Mucosa of rectum (tissue), 2 donors: ENCODE measurements around the gene AKR7A2.
"Not testable (repeated sequence)": the region's sequence is repeated elsewhere in the genome, so short reads cannot be mapped to it uniquely, and the experiment has no call there.

Experiments
- H3K27ac ChIP-seq, 2 donors: one replicate each; pipeline ENCODE4 v1.7.0; 2013; ENCODE audit warnings: inconsistent platforms in 2 of 2, low read depth in 2 of 2, low read length in 2 of 2
- H3K27me3 ChIP-seq, 2 donors: one replicate each; pipeline ENCODE4 v1.7.0; 2013; ENCODE audit warnings: low read length in 2 of 2; ENCODE audit not compliant: control insufficient read depth in 2 of 2, insufficient read depth in 2 of 2
- H3K36me3 ChIP-seq, 2 donors: one replicate each; pipeline ENCODE4 v1.7.0; 2013; ENCODE audit warnings: low read length in 2 of 2; ENCODE audit not compliant: control insufficient read depth in 2 of 2, insufficient read depth in 2 of 2
- H3K4me1 ChIP-seq, 2 donors: one replicate each; pipeline ENCODE4 v1.7.0; 2013; ENCODE audit warnings: low read length in 2 of 2, mild to moderate bottlenecking in 1 of 2; ENCODE audit not compliant: control insufficient read depth in 2 of 2, insufficient read depth in 2 of 2
- H3K4me3 ChIP-seq, 2 donors: one replicate each; pipeline ENCODE4 v1.7.0; 2013; ENCODE audit warnings: low read length in 2 of 2
- H3K9ac ChIP-seq, 2 donors: one replicate each; pipeline ENCODE4 v1.7.0; 2013; ENCODE audit warnings: low read length in 2 of 2, low read depth in 1 of 2, mild to moderate bottlenecking in 1 of 2
- H3K9me3 ChIP-seq, 2 donors: one replicate each; pipeline ENCODE4 v1.7.0; 2013; ENCODE audit warnings: low read length in 2 of 2; ENCODE audit not compliant: control insufficient read depth in 2 of 2
- donor health status: healthy.
- donor health status: Normal muscosa, but diverticular disease.

Gene AKR7A2

DNA sequence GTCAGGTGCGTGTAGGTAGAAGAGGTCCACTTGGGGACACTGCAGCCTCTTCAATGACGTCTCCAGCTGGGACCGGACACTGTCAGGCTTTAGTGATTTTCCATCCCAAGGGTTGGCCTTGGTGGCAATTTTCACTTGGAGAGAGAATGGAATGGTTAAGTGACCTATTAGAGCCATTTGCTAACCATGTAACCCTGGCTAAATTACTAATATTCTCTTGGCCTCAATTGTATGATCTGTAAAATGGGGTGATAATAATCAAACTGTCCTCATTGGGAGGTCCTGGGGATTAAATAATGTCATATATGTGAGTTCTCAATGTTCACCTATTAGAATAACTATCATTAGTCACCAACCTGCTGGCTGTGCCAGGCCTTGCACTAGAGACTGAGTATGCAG is 3.4 kb downstream of the AKR7A2 start:
- Histone ChIP-seq H3K27me3 (no peaks in the 10 kb centered on the region), H3K4me1 (peaks cover 30 to 45% of the 10 kb centered on the region in 2 donors), H3K4me3 (no peak overlapping the region), H3K9me3 (no peaks in the 10 kb centered on the region), H3K36me3 (peaks cover 39 to 40% of the 10 kb centered on the region in 2 donors), H3K27ac (peak overlapping the region; percentile 79 to 85), H3K9ac (peak overlapping the region; percentile 23 to 34)

DNA sequence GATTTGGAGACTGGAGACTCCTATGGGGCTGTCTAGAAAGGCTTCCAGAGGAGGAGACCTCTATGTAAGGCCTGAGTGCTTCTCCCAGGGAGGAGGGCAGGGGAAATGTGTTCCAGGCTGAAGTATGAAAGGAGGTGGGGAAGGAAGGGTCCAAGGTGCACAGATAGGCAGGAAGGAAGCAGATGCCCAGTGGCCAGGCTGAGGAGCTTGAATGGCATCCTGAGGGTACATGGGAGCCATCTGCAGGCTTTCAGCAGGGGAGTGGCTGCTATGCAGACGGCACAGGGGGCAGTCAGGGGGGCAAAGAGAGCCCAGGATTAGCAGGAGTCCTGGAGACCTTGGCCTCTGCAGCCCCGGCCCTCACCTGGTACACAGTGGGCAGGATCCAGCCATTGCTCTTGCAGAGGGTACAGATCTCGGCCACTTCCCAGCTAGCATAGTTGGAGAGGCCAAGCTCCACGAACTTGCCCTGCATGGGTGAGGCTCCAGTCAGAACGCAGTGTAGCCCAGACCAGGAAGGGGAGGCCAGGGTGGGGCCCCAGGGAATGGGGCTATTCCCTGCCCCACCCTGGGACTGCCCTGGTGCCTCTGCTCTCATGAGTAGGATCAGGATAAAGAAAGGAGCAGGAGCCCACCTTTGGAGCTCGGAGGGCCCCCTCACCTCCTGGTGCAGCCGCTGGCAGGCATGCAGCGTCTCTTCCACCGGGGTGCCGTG is 4.0 kb downstream of the AKR7A2 start:
- peaks cover 26 to 39% of the 10 kb centered on the region in 2 donors for H3K4me1 ChIP-seq
- peak overlapping the region; percentile 79 to 85 for H3K27ac ChIP-seq
- H3K9ac ChIP-seq = peak overlapping the region; percentile 26 to 34
- peak overlapping the region in 1 of 2 donors; percentile 18 for H3K4me3 ChIP-seq
- H3K36me3 ChIP-seq = peaks cover 43 to 45% of the 10 kb centered on the region in 2 donors
- H3K9me3 ChIP-seq = no peaks in the 10 kb centered on the region
- H3K27me3 ChIP-seq = no peaks in the 10 kb centered on the region

DNA sequence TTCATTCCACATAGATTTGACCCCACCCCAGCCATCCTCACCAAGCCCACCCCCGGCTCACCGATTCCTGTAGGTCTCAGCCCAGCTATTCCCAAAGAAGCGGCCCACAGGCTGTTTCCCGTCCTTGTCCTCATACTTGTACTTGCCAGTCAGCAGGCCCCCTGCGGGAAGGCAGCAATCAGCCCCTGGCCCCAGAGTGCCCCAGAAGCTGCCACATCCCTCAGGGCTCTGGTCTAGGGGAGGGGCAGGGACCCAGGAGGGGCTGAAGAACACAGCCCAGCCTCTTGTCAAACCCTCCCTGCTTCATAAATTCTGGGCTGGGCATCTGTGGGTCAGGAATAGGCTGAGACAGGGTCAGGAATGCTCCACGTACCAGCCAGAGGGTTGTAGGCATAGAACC is 5.0 kb downstream of the AKR7A2 start:
- no peaks in the 10 kb centered on the region for H3K27me3 ChIP-seq
- no peak overlapping the region for H3K27ac ChIP-seq
- H3K4me1 ChIP-seq = peaks cover 22 to 34% of the 10 kb centered on the region in 2 donors
- H3K36me3 ChIP-seq = peaks cover 47 to 49% of the 10 kb centered on the region in 2 donors
- H3K4me3 ChIP-seq = no peak overlapping the region
- H3K9ac ChIP-seq = no peak overlapping the region
- no peaks in the 10 kb centered on the region for H3K9me3 ChIP-seq

DNA sequence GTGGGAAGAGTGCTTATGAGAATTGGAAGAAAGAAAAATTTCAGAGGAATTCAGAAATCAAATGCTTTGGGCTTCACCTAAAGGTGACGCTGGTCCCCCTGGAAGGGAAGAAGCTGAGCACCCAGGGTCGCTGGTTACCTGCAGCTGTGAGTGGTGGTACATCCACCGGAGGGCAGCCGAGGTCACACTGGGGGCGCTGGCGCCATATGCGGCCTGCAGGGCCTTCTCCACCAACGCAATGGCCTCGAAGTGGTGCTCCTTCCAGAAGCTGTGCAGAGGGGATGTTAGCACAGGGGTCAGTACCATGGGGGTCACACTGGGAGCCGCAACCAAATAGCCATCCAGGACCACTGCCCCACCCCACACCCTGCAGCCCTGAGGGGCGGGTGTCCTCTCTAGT is 6.1 kb downstream of the AKR7A2 start:
- no peaks in the 10 kb centered on the region for H3K27me3 ChIP-seq
- H3K4me1 ChIP-seq = peaks cover 16 to 26% of the 10 kb centered on the region in 2 donors
- H3K9me3 ChIP-seq = no peaks in the 10 kb centered on the region
- H3K36me3 ChIP-seq = peaks cover 47 to 49% of the 10 kb centered on the region in 2 donors
- H3K9ac ChIP-seq = no peak overlapping the region
- H3K27ac ChIP-seq = no peak overlapping the region
- no peak overlapping the region for H3K4me3 ChIP-seq

DNA sequence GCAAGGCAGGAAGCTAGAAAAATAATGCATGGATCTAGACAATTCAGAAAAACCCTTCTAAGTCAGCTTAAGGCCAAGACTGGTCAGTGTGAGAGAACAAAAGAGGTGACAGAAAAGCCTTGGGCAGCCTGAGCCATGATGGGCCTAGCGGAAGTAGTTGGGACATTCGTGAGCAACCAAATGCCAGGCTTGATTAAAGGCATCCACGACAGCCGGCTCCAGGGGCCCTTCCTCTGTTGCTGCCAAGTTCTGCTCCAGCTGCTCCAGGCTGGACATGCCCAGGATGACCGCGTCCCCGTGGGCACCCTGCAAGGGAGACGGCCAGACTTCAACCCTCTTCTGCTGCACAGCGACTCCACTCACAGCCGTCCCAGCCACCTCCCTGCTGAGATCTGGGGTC is 7.9 kb downstream of the AKR7A2 start:
- H3K4me3 ChIP-seq, H3K27ac ChIP-seq, H3K27me3 ChIP-seq, H3K9me3 ChIP-seq, H3K9ac ChIP-seq: not testable (repeated sequence)
- Histone ChIP-seq H3K4me1 (peaks cover 12 to 18% of the 10 kb centered on the region in 2 donors), H3K36me3 (peaks cover 47 to 49% of the 10 kb centered on the region in 2 donors)

DNA sequence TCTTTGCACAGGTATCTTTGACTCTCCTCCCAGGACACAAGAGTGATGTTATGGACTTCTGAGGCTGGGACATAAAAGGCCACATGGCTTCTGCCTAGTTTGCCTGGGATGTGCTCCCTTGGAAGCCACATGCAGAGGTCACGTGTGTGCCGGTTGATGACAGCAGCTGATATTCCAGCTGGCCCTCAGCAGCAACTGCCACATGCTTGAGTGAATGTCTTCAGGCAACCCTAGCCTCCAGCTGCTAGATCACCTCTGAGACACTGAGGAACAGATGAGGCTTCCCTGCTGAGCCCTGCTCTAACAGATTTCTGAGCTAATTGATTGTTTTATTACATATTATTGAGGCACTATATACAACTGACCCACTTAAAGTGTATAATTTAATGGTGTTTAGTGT is 11.7 kb downstream of the AKR7A2 start:
- Histone ChIP-seq H3K4me3 (no peak overlapping the region), H3K36me3 (peaks cover 25 to 26% of the 10 kb centered on the region in 2 donors), H3K4me1 (no peaks in the 10 kb centered on the region), H3K27ac (no peak overlapping the region), H3K9me3 (peaks cover 0 to 4% of the 10 kb centered on the region in 2 donors), H3K27me3 (no peaks in the 10 kb centered on the region), H3K9ac (no peak overlapping the region)

- no peak overlapping the region for H3K9ac ChIP-seq
- H3K36me3 ChIP-seq = no peaks in the 10 kb centered on the region
- peaks cover 0 to 3% of the 10 kb centered on the region in 2 donors for H3K4me1 ChIP-seq
Observed at GRCh38 chr1:19294638-19295037, 17.3 kb downstream of the AKR7A2 start.

DNA sequence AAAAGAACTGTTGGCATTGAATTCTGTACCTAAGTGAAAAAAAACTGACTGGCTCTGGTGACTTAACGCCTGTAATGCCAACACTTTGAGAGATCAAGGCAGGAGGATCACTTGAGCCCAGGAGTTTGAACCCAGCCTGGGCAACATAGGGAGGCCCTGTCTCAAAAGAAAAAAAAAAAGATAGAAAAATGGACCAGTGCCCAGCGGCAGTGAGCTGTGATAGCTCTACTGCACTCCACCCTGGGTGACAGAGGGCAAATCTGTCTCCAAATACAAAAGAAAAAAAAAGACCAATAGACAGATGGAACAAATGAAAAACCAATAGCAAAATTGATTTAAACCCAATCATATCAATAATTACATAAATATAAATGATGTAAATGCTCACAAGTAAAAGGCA is 22.7 kb downstream of the AKR7A2 start:
- Histone ChIP-seq H3K9ac (peak overlapping the region; percentile 68 to 84), H3K27ac (peak overlapping the region; percentile 76 to 84), H3K4me1 (peaks cover 8 to 29% of the 10 kb centered on the region in 2 donors), H3K9me3 (peaks cover 0 to 2% of the 10 kb centered on the region in 2 donors), H3K4me3 (peak overlapping the region; percentile 79 to 81), H3K27me3 (no peaks in the 10 kb centered on the region), H3K36me3 (peaks cover under 1% of the 10 kb centered on the region in 2 donors)

More at GRCh38 chr1:19294638-19295037, 17.3 kb downstream of the AKR7A2 start:
- Histone ChIP-seq H3K27ac (no peak overlapping the region), H3K27me3 (no peaks in the 10 kb centered on the region), H3K4me3 (no peak overlapping the region), H3K9me3 (peaks cover 3 to 12% of the 10 kb centered on the region in 2 donors)

DNA sequence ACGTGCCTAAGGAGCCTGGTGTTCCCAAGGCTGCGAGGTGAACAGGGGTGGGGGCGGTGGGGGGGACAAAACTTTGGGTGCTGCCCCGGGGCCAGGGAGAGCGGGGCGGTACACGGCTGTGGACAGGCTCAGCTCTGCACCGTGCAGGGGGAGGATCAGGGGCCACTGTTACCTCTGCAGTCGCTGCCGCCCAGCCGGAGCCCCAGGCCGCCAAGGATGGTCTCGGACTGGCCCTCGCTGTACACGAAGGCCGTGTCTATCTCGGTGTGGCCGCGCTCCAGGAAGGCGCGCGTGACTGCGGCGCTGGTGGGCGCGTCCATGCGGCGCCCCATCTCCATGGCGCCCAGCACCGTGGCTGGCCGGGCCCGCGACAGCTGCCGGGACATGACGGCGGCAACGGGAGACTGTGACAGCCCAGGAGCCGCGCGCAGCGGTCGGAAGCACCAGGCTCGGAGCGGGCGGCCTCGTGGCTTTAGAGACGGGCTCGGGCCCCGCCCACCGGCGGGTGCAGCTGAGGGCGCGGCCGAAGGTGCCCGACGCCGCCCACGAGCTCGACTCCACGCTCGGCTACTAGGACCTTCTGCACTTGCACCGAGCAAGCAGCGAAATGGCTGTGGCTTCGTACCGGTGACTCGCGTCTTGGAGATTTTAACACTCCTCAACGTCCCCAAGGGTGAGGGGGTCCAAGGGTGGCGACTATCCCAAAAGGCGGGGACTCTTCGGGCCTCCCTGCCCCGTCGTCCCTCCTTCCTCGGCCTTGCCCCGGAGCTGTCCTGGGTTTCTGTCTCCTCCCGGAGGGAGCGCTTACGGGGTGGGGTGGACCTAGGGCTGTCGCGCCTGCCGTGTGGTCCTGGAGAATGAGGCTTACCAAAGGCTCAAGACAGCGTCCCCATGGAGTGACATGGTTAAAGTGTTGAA is 23.4 kb downstream of the AKR7A2 start, which contains the start of gene AKR7A3:
Gene AKR7A3 (minus strand): TSS at position 447 of the 918 bp plus-strand sequence. CDS start 61 bp downstream, at position 386.
- not testable (repeated sequence) for H3K27me3 ChIP-seq, H3K9me3 ChIP-seq, H3K36me3 ChIP-seq
- Histone ChIP-seq H3K4me3 (peak within 1 kb of the TSS; percentile 79 to 81), H3K27ac (peak within 1 kb of the TSS; percentile 76 to 84), H3K4me1 (peaks cover 8 to 29% of the 10 kb centered on the region in 2 donors), H3K9ac (peak within 1 kb of the TSS; percentile 68 to 84)
